ENCODE data around the gene JAKMIP2. TPM values are rescaled to one million over a fixed set of nuclear protein-coding genes. Genes with fewer than 3 reads are reported as not detected.

JAKMIP2 gene
- total and polyA plus RNA-seq, 2 donors (not counting 3 experiments of a cell fraction or from before 2014, with no cell fraction given): not detected

GRCh38 chr5:147760086-147760875 lies 22.2 kb downstream of the JAKMIP2 start:
- intact Hi-C loops (cut with micrococcal nuclease): no loop called here
- no peak overlapping the region for H3K27ac ChIP-seq (ENCODE audit: insufficient read depth, low read depth, low read length)
- TF ChIP-seq, protein P1, sequence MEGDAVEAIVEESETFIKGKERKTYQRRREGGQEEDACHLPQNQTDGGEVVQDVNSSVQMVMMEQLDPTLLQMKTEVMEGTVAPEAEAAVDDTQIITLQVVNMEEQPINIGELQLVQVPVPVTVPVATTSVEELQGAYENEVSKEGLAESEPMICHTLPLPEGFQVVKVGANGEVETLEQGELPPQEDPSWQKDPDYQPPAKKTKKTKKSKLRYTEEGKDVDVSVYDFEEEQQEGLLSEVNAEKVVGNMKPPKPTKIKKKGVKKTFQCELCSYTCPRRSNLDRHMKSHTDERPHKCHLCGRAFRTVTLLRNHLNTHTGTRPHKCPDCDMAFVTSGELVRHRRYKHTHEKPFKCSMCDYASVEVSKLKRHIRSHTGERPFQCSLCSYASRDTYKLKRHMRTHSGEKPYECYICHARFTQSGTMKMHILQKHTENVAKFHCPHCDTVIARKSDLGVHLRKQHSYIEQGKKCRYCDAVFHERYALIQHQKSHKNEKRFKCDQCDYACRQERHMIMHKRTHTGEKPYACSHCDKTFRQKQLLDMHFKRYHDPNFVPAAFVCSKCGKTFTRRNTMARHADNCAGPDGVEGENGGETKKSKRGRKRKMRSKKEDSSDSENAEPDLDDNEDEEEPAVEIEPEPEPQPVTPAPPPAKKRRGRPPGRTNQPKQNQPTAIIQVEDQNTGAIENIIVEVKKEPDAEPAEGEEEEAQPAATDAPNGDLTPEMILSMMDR (IDR thresholded peaks at IDR 0.05; ENCODE audit: extremely low read depth in 1 of 2, insufficient read depth in 1 of 2, low read depth in 1 of 2, low read length in 2 of 2): no peak
- TF ChIP-seq POLR2A (IDR thresholded peaks at IDR 0.05; ENCODE audit: low read depth, low read length) (no peak), EZH2 (IDR thresholded peaks at IDR 0.05; ENCODE audit: borderline replicate concordance, low read depth, low read length, severe bottlenecking) (no peak), POLR2AphosphoS5 (IDR thresholded peaks at IDR 0.05; ENCODE audit: insufficient read depth, low read depth, low read length) (no peak), JUN (IDR thresholded peaks at IDR 0.05; ENCODE audit: borderline replicate concordance, insufficient read depth, insufficient read length, low read depth) (no peak), FOS (IDR thresholded peaks at IDR 0.05; ENCODE audit: borderline replicate concordance, insufficient read depth, low read length) (no peak), GATA2 (IDR thresholded peaks at IDR 0.05; ENCODE audit: insufficient read depth, insufficient read length, low read depth, low read length) (no peak), MYC (IDR thresholded peaks at IDR 0.05; ENCODE audit: low read depth, low read length) (no peak)
- TF ChIP-seq, protein P2, sequence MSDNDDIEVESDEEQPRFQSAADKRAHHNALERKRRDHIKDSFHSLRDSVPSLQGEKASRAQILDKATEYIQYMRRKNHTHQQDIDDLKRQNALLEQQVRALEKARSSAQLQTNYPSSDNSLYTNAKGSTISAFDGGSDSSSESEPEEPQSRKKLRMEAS (IDR thresholded peaks at IDR 0.05; ENCODE audit: insufficient read depth, insufficient read length): no peak
- dilution Hi-C loops (cut with MboI; ENCODE audit: extremely low pct_ligation_motif_present, low sequenced_read_pairs): no loop called here
- FAIRE-seq (no peak), DNase-seq (ENCODE audit: low read depth, low spot score) (no peak)
- no peaks in the 10 kb centered on the region for H3K9me1 ChIP-seq (replicated peaks; ENCODE audit: control insufficient read depth, extremely low read depth, insufficient read depth, low read length)
- H3K36me3 ChIP-seq (ENCODE audit: control insufficient read depth in 2 of 2, extremely low read depth in 1 of 2, insufficient read depth in 2 of 2, low read length in 2 of 2): no peaks in the 10 kb centered on the region
- H3K9ac ChIP-seq (replicated peaks; ENCODE audit: extremely low read depth, insufficient read depth, low read length): no peak overlapping the region
- ChIA-PET POLR2A (no interaction called here), CTCF (no interaction called here)
- no TSS peak for BruUV-seq (replicated peaks)
- H3K27me3 ChIP-seq (ENCODE audit: control insufficient read depth in 2 of 2, insufficient read depth in 2 of 2, low read length in 2 of 2): peaks cover 0 to 1% of the 10 kb centered on the region in 2 experiments
- no peaks in the 10 kb centered on the region for H3K4me1 ChIP-seq (ENCODE audit: control insufficient read depth, extremely low read depth, insufficient read depth, low read length)
- H2AFZ ChIP-seq (ENCODE audit: low read depth, low read length): no peak overlapping the region
- no peaks in the 10 kb centered on the region for H4K20me1 ChIP-seq (replicated peaks; ENCODE audit: control insufficient read depth, extremely low read depth, insufficient read depth, low read length)
- H3K79me2 ChIP-seq (ENCODE audit: control insufficient read depth, insufficient read depth, low read length): no peaks in the 10 kb centered on the region
- no peak overlapping the region for H3K4me3 ChIP-seq (replicated peaks in 1 of 3; ENCODE audit: insufficient read depth in 1 of 3, low read depth in 1 of 3, low read length in 3 of 3)
- H3K4me2 ChIP-seq (ENCODE audit: insufficient read depth, low read length): no peak overlapping the region
- H3K9me3 ChIP-seq (replicated peaks; ENCODE audit: control insufficient read depth, insufficient read depth, low read length): no peaks in the 10 kb centered on the region
